ENCODE data around the gene GCLM.
"Not testable (repeated sequence)": the region's sequence is repeated elsewhere in the genome, so short reads cannot be mapped to it uniquely, and the experiment has no call there.

Gene GCLM

GRCh38 chr1:93909146-93910050 lies at the start of gene GCLM:
GCLM (minus strand) TSS chr1:93909430; CDS start chr1:93909163, 267 bp downstream.
- peak; percentile 96 to 97 for DNase-seq (ENCODE audit: low read depth in 2 of 2)
- TF ChIP-seq CTCF (IDR thresholded peaks at IDR 0.05; ENCODE audit: low read depth, low read length) = peak; percentile 61
- H3K4me3 ChIP-seq (replicated peaks in 1 of 2; ENCODE audit: low read depth in 2 of 2, low read length in 2 of 2) = peak within 1 kb of the TSS; percentile 70 to 75

GRCh38 chr1:93958726-93959100 lies 49.5 kb upstream of the GCLM start:
- TF ChIP-seq CTCF (IDR thresholded peaks at IDR 0.05; ENCODE audit: low read depth, low read length) = no peak
- DNase-seq (ENCODE audit: low read depth in 2 of 2) = no peak
- no peak overlapping the region for H3K4me3 ChIP-seq (replicated peaks in 1 of 2; ENCODE audit: low read depth in 2 of 2, low read length in 2 of 2)

GRCh38 chr1:93958032-93958725 lies 48.9 kb upstream of the GCLM start:
- no peak overlapping the region for H3K4me3 ChIP-seq (replicated peaks in 1 of 2; ENCODE audit: low read depth in 2 of 2, low read length in 2 of 2)
- DNase-seq (ENCODE audit: low read depth in 2 of 2) = no peak
- no peak for TF ChIP-seq CTCF (IDR thresholded peaks at IDR 0.05; ENCODE audit: low read depth, low read length)

GRCh38 chr1:93955765-93956164 lies 46.5 kb upstream of the GCLM start:
- H3K4me3 ChIP-seq (replicated peaks in 1 of 2; ENCODE audit: low read depth in 2 of 2, low read length in 2 of 2) = no peak overlapping the region
- DNase-seq (ENCODE audit: low read depth in 2 of 2) = no peak
- TF ChIP-seq CTCF (IDR thresholded peaks at IDR 0.05; ENCODE audit: low read depth, low read length) = no peak

- H3K4me3 ChIP-seq (replicated peaks in 1 of 2; ENCODE audit: low read depth in 2 of 2, low read length in 2 of 2); DNase-seq (ENCODE audit: low read depth in 2 of 2): not testable (repeated sequence)
These were observed 37.9 kb upstream of the GCLM start for GRCh38 chr1:93947002-93947686.

GRCh38 chr1:93938461-93939145 lies 29.4 kb upstream of the GCLM start:
- DNase-seq (ENCODE audit: low read depth in 2 of 2) = no peak
- TF ChIP-seq CTCF (IDR thresholded peaks at IDR 0.05; ENCODE audit: low read depth, low read length) = no peak

More at GRCh38 chr1:93938461-93939145, 29.4 kb upstream of the GCLM start:
- no peak overlapping the region for H3K4me3 ChIP-seq (replicated peaks in 1 of 2; ENCODE audit: low read depth in 2 of 2, low read length in 2 of 2)
